WERI-Rb-1 (cell line): ENCODE data around the gene DDT.

Experiments used
- DNase-seq: peaks from one replicate; pipeline ENCODE4 v3.0.0-alpha.2; 2020
- H3K27ac ChIP-seq: fragments of 250-450 bp; sonication (Bioruptor Pico); 2 replicates; pipeline ENCODE4 v1.5.1; 2020; ENCODE audit warnings: mild to moderate bottlenecking, moderate library complexity
- H3K27me3 ChIP-seq: fragments of 250-450 bp; sonication (Bioruptor Pico); 2 replicates; pipeline ENCODE4 v1.5.1; 2021; ENCODE audit warnings: mild to moderate bottlenecking, low read depth, moderate library complexity; ENCODE audit not compliant: insufficient read depth, severe bottlenecking
- H3K36me3 ChIP-seq: fragments of 250-450 bp; sonication (Bioruptor Pico); 2 replicates; pipeline ENCODE4 v1.5.1; 2020; ENCODE audit warnings: mild to moderate bottlenecking, moderate library complexity
- H3K4me3 ChIP-seq: 2 replicates; pipeline ENCODE4 v1.5.1; 2011; ENCODE audit warnings: low read depth, mild to moderate bottlenecking, control low read depth, low read length
- H3K9me3 ChIP-seq: fragments of 250-450 bp; sonication (Bioruptor Pico); 2 replicates; pipeline ENCODE4 v1.5.1; 2021; ENCODE audit warnings: mild to moderate bottlenecking, moderate library complexity; ENCODE audit not compliant: severe bottlenecking
- TF ChIP-seq, protein P1 (sequence below): IDR thresholded peaks from 2 replicates; pipeline ENCODE4 v1.5.1; 2011; ENCODE audit warnings: low read depth, mild to moderate bottlenecking, control low read depth, inconsistent platforms, low read length

DDT gene

DNA sequence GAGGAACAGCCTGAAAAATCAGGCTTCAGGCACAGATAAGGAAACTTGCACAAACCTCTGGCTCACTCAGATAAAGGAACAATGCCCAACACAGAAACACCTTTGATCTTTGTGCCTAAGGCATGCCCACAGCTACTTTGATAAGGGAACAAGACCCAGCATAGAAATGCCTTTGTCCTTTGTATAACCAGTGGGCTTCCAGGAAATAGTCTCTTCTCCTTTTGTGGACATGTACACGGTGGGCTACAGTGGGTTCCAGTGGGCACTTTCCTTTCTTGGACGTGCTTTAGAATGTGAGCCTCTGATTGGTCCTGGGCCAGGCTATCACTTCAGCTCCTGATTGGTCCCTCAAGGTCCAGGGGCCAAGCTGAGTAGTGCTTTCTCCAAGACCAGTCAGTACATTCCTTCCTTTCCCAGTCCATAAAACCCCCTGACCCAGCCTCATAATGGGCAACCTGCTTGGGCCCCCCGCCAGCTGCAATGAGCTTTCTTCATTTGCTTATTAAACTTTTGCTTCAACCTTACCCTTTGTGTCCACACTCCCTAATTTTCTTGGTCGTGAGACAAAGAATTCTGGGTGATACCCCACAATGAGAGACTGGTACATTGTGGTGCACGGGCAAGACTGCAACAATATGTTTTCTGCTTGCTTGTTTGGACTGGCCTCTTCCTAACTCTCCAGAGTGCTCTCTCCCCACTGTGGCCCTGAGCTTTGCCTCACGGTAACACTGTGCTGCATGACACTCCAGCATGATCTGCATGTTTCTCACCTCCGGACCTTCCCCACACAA is 35.2 kb upstream of the DDT start:
- Histone ChIP-seq H3K27me3 (no peaks in the 10 kb centered on the region), H3K9me3 (no peaks in the 10 kb centered on the region), H3K27ac (no peak overlapping the region), H3K36me3 (0 out of 2 replicates have a peak, but pooled peaks cover 3% of the 10 kb centered on the region), H3K4me3 (no peak overlapping the region)
- TF ChIP-seq, protein P1, sequence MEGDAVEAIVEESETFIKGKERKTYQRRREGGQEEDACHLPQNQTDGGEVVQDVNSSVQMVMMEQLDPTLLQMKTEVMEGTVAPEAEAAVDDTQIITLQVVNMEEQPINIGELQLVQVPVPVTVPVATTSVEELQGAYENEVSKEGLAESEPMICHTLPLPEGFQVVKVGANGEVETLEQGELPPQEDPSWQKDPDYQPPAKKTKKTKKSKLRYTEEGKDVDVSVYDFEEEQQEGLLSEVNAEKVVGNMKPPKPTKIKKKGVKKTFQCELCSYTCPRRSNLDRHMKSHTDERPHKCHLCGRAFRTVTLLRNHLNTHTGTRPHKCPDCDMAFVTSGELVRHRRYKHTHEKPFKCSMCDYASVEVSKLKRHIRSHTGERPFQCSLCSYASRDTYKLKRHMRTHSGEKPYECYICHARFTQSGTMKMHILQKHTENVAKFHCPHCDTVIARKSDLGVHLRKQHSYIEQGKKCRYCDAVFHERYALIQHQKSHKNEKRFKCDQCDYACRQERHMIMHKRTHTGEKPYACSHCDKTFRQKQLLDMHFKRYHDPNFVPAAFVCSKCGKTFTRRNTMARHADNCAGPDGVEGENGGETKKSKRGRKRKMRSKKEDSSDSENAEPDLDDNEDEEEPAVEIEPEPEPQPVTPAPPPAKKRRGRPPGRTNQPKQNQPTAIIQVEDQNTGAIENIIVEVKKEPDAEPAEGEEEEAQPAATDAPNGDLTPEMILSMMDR: no peak
- no peak for DNase-seq

DNA sequence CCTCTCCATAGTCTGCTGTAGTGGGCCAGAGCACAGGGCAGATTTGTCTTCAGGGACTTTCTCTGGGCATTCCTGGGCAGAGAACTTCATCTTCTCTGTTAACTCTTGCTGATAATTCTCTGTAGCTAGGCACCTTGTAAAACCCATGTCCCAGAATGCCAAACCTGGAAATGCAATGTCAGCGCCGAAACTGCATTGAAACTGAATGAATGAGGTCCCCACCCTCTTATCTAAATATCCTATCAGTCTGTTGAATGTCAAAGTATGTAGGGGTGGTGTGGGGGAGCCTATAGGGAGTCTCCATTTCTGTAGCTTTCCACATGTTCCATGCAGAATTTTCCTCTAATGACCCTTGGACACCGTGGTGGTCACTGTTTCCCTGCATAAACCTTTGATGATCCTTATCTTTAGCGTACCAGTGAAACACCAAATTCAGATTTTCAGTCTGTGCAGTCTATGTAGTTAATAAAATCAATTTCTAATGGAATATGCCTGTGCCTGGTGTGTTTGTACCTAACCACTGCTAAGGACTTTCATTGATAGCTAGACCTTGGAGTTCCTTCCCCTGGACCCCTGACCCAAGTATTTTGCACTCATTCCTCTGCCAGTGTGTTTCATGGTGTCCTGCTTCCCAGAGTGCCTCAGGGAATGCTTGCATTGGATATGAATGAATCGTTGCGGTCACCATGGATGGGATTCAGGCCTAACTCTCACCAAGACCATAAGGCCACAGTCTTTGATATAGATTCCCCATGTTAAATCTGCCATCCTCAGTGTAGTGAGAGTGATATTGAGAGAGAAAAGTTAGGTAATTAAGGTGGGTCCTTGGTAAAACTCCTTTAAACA is 34.4 kb upstream of the DDT start:
- no peak overlapping the region for H3K27ac ChIP-seq
- no peaks in the 10 kb centered on the region for H3K9me3 ChIP-seq
- TF ChIP-seq, protein P1: no peak
- H3K27me3 ChIP-seq: no peaks in the 10 kb centered on the region
- no peaks in the 10 kb centered on the region for H3K36me3 ChIP-seq
- no peak for DNase-seq
- no peak overlapping the region for H3K4me3 ChIP-seq

DNA sequence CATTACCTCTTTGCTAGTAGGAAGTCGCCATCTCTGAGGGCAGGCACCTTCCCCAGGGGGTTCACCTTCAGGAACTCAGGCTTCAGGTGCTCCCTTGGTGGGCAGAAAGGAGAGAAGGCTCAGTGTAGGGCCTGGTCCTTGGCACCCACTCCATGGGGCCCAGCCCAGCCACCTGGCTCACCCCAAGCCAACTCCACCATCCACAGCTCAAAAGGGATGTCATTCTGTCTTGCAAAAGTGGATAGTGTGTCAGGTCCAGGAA is 33.7 kb upstream of the DDT start:
- Histone ChIP-seq H3K27ac (no peak overlapping the region), H3K27me3 (no peaks in the 10 kb centered on the region), H3K4me3 (no peak overlapping the region), H3K36me3 (no peaks in the 10 kb centered on the region), H3K9me3 (no peaks in the 10 kb centered on the region)
- TF ChIP-seq, protein P1: no peak
- DNase-seq: no peak

DNA sequence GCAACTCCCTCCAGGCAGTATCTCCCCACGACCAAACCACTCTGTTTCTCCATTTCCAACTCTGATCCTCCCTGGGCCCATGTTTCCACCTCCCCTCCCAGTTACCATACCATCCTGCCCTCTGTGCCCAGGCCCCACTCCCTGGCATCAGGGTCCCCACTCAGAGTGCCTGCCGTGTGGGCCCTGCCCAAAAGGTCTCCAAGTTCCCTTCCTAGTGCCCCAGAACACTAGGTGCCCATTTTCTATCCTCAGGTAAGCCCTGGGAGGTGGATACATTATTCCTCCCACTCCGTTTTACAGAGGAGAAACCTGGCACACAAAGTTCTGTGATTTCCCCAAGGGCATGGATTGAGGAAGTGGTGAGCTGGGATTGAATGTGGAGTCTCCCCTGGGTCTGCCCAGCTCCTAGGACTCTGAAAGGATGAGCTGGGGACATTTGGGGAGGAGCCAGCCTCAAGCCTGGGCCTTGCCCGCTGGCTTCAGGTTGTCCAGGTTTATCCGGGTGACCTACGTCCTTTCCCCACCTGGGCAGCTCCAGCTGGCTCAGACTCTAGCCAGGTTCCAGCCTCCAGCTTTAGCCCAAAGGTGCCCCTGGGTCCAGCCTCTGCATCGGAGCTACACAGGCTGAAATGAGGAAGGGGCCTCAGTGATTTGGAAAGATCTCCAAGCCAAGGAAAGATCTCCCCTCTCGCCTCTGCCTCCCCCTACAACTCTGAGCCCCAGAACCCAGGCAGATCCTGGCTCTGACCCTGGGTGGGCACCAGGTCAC is 33.2 kb upstream of the DDT start:
- TF ChIP-seq, protein P1: no peak
- H3K27ac ChIP-seq: no peak overlapping the region; the same call in 1 of the 2 replicates
- H3K9me3 ChIP-seq: no peaks in the 10 kb centered on the region
- H3K27me3 ChIP-seq: no peaks in the 10 kb centered on the region
- H3K4me3 ChIP-seq: no peak overlapping the region
- no peak for DNase-seq
- no peaks in the 10 kb centered on the region for H3K36me3 ChIP-seq

DNA sequence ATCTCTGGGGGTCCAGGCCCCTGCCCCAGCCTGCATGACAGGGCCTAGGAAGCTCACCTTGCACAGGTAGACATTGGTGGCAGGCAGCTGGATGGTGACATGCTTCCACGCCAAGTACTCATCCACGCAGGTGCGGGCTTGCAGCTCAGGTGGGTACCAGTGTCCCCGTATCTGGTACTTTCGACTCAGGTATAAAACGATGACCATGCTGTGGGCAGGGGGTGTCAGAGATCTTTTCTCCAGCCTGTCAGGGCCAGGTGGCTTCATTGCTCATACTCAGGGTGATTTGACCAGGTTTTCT is 32.6 kb upstream of the DDT start:
- H3K27ac ChIP-seq: no peak overlapping the region
- H3K9me3 ChIP-seq: no peaks in the 10 kb centered on the region
- H3K4me3 ChIP-seq: no peak overlapping the region
- H3K36me3 ChIP-seq: no peaks in the 10 kb centered on the region
- no peaks in the 10 kb centered on the region for H3K27me3 ChIP-seq
- TF ChIP-seq, protein P1: no peak
- DNase-seq: no peak
